Astrocyte (in vitro differentiated cells and primary cell): ENCODE results near the gene PLD6. TPM values are rescaled to one million over a fixed set of nuclear protein-coding genes. Genes with fewer than 3 reads are reported as not detected.

Experiments used
- DNase-seq: peaks from one replicate; pipeline ENCODE4 v3.0.0-alpha.2; 2010; ENCODE audit warnings: low read depth
- FAIRE-seq: peaks from 2 replicates; lab custom pipeline; 2011; peaks lifted over from hg19 to GRCh38; lab: Jason Lieb, UNC
- H2AFZ ChIP-seq: 2 replicates; pipeline ENCODE4 v1.6.0; 2012; ENCODE audit warnings: low read depth, low read length, inconsistent platforms
- H3K27ac ChIP-seq: 2 replicates; pipeline ENCODE4 v1.5.1; 2011; ENCODE audit warnings: low read depth, low read length, inconsistent platforms
- H3K27me3 ChIP-seq: 2 replicates; pipeline ENCODE4 v1.6.0; 2011; ENCODE audit warnings: low read length, inconsistent platforms; ENCODE audit not compliant: insufficient read depth
- H3K36me3 ChIP-seq: 2 replicates; pipeline ENCODE4 v1.5.1; 2011; ENCODE audit warnings: low read length, inconsistent platforms; ENCODE audit not compliant: insufficient read depth
- H3K4me1 ChIP-seq: 2 replicates; pipeline ENCODE4 v1.5.1; 2011; ENCODE audit warnings: low read length, inconsistent platforms; ENCODE audit not compliant: insufficient read depth
- H3K4me2 ChIP-seq: 2 replicates; pipeline ENCODE4 v1.6.0; 2012; ENCODE audit warnings: low read length, inconsistent platforms
- H3K4me3 ChIP-seq: 2 replicates; pipeline ENCODE4 v1.5.1; 2011; ENCODE audit warnings: low read depth, mild to moderate bottlenecking, low read length, inconsistent platforms; ENCODE audit not compliant: insufficient read depth
- H3K79me2 ChIP-seq: 2 replicates; pipeline ENCODE4 v1.6.0; 2012; ENCODE audit warnings: mild to moderate bottlenecking, low read length, inconsistent platforms; ENCODE audit not compliant: insufficient read depth
- H3K9ac ChIP-seq: 2 replicates; pipeline ENCODE4 v1.6.0; 2012; ENCODE audit warnings: mild to moderate bottlenecking, low read length, inconsistent platforms
- H3K9me3 ChIP-seq: 2 replicates; pipeline ENCODE4 v1.5.1; 2012; ENCODE audit warnings: low read depth, mild to moderate bottlenecking, low read length, inconsistent platforms; ENCODE audit not compliant: insufficient read depth
- H4K20me1 ChIP-seq: 2 replicates; pipeline ENCODE4 v1.6.0; 2012; ENCODE audit warnings: low read length, inconsistent platforms; ENCODE audit not compliant: insufficient read depth
- H3K27ac Mint-ChIP-seq: one replicate; pipeline ENCODE4 v1.8.0; 2021; ENCODE audit warnings: mild to moderate bottlenecking, mixed read lengths; ENCODE audit not compliant: unreplicated experiment
- H3K27me3 Mint-ChIP-seq: one replicate; pipeline ENCODE4 v1.8.0; 2021; ENCODE audit warnings: low read depth, mixed read lengths; ENCODE audit not compliant: unreplicated experiment
- H3K36me3 Mint-ChIP-seq: one replicate; pipeline ENCODE4 v1.8.0; 2021; ENCODE audit warnings: low read depth, mixed read lengths; ENCODE audit not compliant: unreplicated experiment
- H3K4me1 Mint-ChIP-seq: one replicate; pipeline ENCODE4 v1.8.0; 2021; ENCODE audit warnings: low read depth, mixed read lengths; ENCODE audit not compliant: unreplicated experiment
- H3K4me3 Mint-ChIP-seq: one replicate; pipeline ENCODE4 v1.8.0; 2021; ENCODE audit warnings: mild to moderate bottlenecking, moderate library complexity, mixed read lengths; ENCODE audit not compliant: unreplicated experiment
- H3K9me3 Mint-ChIP-seq: one replicate; pipeline ENCODE4 v1.8.0; 2021; ENCODE audit warnings: mild to moderate bottlenecking, mixed read lengths; ENCODE audit not compliant: unreplicated experiment
- CTCF ChIP-seq: IDR thresholded peaks from 2 replicates; pipeline ENCODE4 v1.5.1; 2011; ENCODE audit warnings: low read depth, mild to moderate bottlenecking, inconsistent platforms, low read length, moderate library complexity; ENCODE audit not compliant: insufficient read depth
- EZH2 ChIP-seq: IDR thresholded peaks from 2 replicates; pipeline ENCODE4 v1.6.1; 2012; ENCODE audit warnings: mild to moderate bottlenecking, low read length, inconsistent platforms; ENCODE audit not compliant: insufficient read depth
- total RNA-seq: library from RNA; stranded (reverse); gene quantifications from 2 replicates; pipeline ENCODE4 v1.2.1, GENCODE V29; 2021

The PLD6 gene
- total RNA-seq, 1 donor from 2014 or later = 0.64 TPM

- peak overlapping the region; percentile 100 for H3K9ac ChIP-seq
- peak; percentile 30 for DNase-seq
- TF ChIP-seq CTCF (no peak), EZH2 (no peak)
- H3K9me3 Mint-ChIP-seq = no peaks in the 10 kb centered on the region
- peaks cover 48% of the 10 kb centered on the region for H3K79me2 ChIP-seq
- H3K4me3 ChIP-seq = peak overlapping the region; percentile 81
- FAIRE-seq = no peak
- peak overlapping the region; percentile 99 for H3K27ac Mint-ChIP-seq
- H3K4me1 ChIP-seq = peaks cover 19% of the 10 kb centered on the region
- peak overlapping the region; percentile 95 for H3K4me2 ChIP-seq
- H3K36me3 Mint-ChIP-seq = peaks cover 4% of the 10 kb centered on the region
- no peaks in the 10 kb centered on the region for H3K27me3 Mint-ChIP-seq
- no peaks in the 10 kb centered on the region for H3K27me3 ChIP-seq
- no peaks in the 10 kb centered on the region for H3K9me3 ChIP-seq
- peak overlapping the region; percentile 99 for H3K4me3 Mint-ChIP-seq
- peaks cover 11% of the 10 kb centered on the region for H3K4me1 Mint-ChIP-seq
- H3K36me3 ChIP-seq = peaks cover under 1% of the 10 kb centered on the region
- H2AFZ ChIP-seq = peak overlapping the region; percentile 100
- H3K27ac ChIP-seq = peak overlapping the region; percentile 100
- H4K20me1 ChIP-seq = peaks cover 44% of the 10 kb centered on the region
Observed at GRCh38 chr17:17236295-17237025, 30.3 kb upstream of the PLD6 start.

- Histone ChIP-seq H3K4me2 (peak overlapping the region; percentile 95), H3K36me3 (peaks cover 7% of the 10 kb centered on the region), H4K20me1 (peaks cover 45% of the 10 kb centered on the region), H3K9ac (peak overlapping the region; percentile 100), H3K27ac (peak overlapping the region; percentile 100), H3K4me1 (peaks cover 19% of the 10 kb centered on the region), H3K79me2 (peaks cover 50% of the 10 kb centered on the region), H3K9me3 (no peaks in the 10 kb centered on the region), H3K4me3 (peak overlapping the region; percentile 81), H3K27me3 (no peaks in the 10 kb centered on the region), H2AFZ (no peak overlapping the region)
- peaks cover 11% of the 10 kb centered on the region for H3K4me1 Mint-ChIP-seq
- no peaks in the 10 kb centered on the region for H3K27me3 Mint-ChIP-seq
- no peaks in the 10 kb centered on the region for H3K9me3 Mint-ChIP-seq
- H3K27ac Mint-ChIP-seq = peak overlapping the region; percentile 99
- no peak for FAIRE-seq
- peak; percentile 62 for DNase-seq
- peak overlapping the region; percentile 99 for H3K4me3 Mint-ChIP-seq
- TF ChIP-seq EZH2 (no peak), CTCF (no peak)
- peaks cover 4% of the 10 kb centered on the region for H3K36me3 Mint-ChIP-seq
Observed at GRCh38 chr17:17235212-17236174, 29.4 kb upstream of the PLD6 start.
